GM12878 (cell line): ENCODE measurements around the gene CARF. TPM values are rescaled to one million over a fixed set of nuclear protein-coding genes. Genes with fewer than 3 reads are reported as not detected.

Experiments used
- CUX1 ChIP-seq: IDR thresholded peaks from 2 replicates; pipeline ENCODE4 v1.6.1; 2012; ENCODE audit warnings: improper control_type of control experiment, low read depth, low read length; ENCODE audit not compliant: insufficient replicate concordance
- EP300 ChIP-seq, 2 experiments: fragments of 150-350 bp in 1 of 2; IDR thresholded peaks; 2 replicates each; pipeline ENCODE4 v1.6.1; 2011 to 2012; ENCODE audit warnings: low read depth in 2 of 2, low read length in 2 of 2, borderline replicate concordance in 1 of 2, improper control_type of control experiment in 1 of 2, inconsistent platforms in 1 of 2; ENCODE audit not compliant: control insufficient read depth in 1 of 2
- FOS ChIP-seq: IDR thresholded peaks from 3 replicates; pipeline ENCODE4 v1.6.1; 2011; ENCODE audit warnings: borderline replicate concordance; ENCODE audit not compliant: insufficient read length; ENCODE audit errors: extremely low read depth
- FOXK2 ChIP-seq: fragments of 450-650 bp; IDR thresholded peaks from 2 replicates; pipeline ENCODE4 v1.6.1; 2017; ENCODE audit warnings: mild to moderate bottlenecking, moderate library complexity
- FOXM1 ChIP-seq: IDR thresholded peaks from 2 replicates; pipeline ENCODE4 v1.6.1; 2012; ENCODE audit warnings: low read depth, mild to moderate bottlenecking, inconsistent platforms, low read length, moderate library complexity
- HDGF ChIP-seq: fragments of 450-650 bp; IDR thresholded peaks from 2 replicates; pipeline ENCODE4 v1.6.1; 2016; ENCODE audit warnings: antibody characterized with exemption
- NKRF ChIP-seq: fragments of 450-650 bp; conservative IDR thresholded peaks from 2 replicates; pipeline ENCODE4 v1.6.1; 2017; ENCODE audit warnings: mild to moderate bottlenecking, moderate library complexity
- NR2C2 ChIP-seq: IDR thresholded peaks from 2 replicates; pipeline ENCODE4 v1.6.1; 2011; ENCODE audit warnings: borderline replicate concordance, low read depth; ENCODE audit not compliant: control insufficient read depth, insufficient read length
- PML ChIP-seq: IDR thresholded peaks from 2 replicates; pipeline ENCODE4 v1.6.1; 2012; ENCODE audit warnings: low read length, inconsistent platforms
- SMARCA5 ChIP-seq: fragments of 450-650 bp; IDR thresholded peaks from 2 replicates; pipeline ENCODE4 v1.6.1; 2017; ENCODE audit warnings: mild to moderate bottlenecking
- SREBF2 ChIP-seq: IDR thresholded peaks from 2 replicates; pipeline ENCODE4 v1.6.1; 2012; ENCODE audit warnings: mild to moderate bottlenecking, low read length
- SUPT20H ChIP-seq: IDR thresholded peaks from 2 replicates; pipeline ENCODE4 v1.6.1; 2011; ENCODE audit warnings: low read depth, mild to moderate bottlenecking, low read length, moderate library complexity, borderline replicate concordance; ENCODE audit not compliant: control insufficient read depth
- YY1 ChIP-seq: IDR thresholded peaks from 2 replicates; pipeline ENCODE4 v1.6.1; 2011; ENCODE audit warnings: low read depth, mild to moderate bottlenecking, low read length
- polyA plus RNA-seq, 11 experiments: library from polyadenylated mRNA; depleted of rRNA in 4 of 11; unstranded in 6 of 11; stranded (reverse) in 5 of 11; fragments of >200 nt; fragmentation: Nextera tagmentation in 4 of 11; fragmentation: Illumina TruSeq in 1 of 11; extraction: Ambion mirVana in 4 of 11; extraction: Trizol in 1 of 11; gene quantifications; 1 replicate in 1 of 11; 2 replicates in 10 of 11; pipeline versions ENCODE4 v1.2.1 to v1.2.3, GENCODE V29; 2011 to 2016; ENCODE audit warnings: inconsistent platforms in 2 of 11, missing spikeins in 2 of 11, low read depth in 1 of 11
- total RNA-seq, 4 experiments: library from RNA; depleted of rRNA in 3 of 4; stranded (reverse); fragments of >200 nt in 3 of 4; fragmentation: Illumina TruSeq in 1 of 4; extraction: Trizol in 1 of 4; gene quantifications; 2 replicates each; pipeline versions ENCODE4 v1.2.1 to v1.2.3, GENCODE V29; 2013 to 2021
- TF ChIP-seq, protein P1 (sequence below): IDR thresholded peaks from 2 replicates; pipeline ENCODE4 v1.6.1; 2011; ENCODE audit warnings: borderline replicate concordance, low read depth, mild to moderate bottlenecking, moderate library complexity, mixed read lengths, low read length; ENCODE audit not compliant: insufficient read depth; ENCODE audit errors: extremely low read length
- TF ChIP-seq, protein P2 (sequence below), 3 experiments: IDR thresholded peaks in 2 of 3; conservative IDR thresholded peaks in 1 of 3; 2 replicates each; pipeline ENCODE4 v1.5.1; 2011; ENCODE audit warnings: low read depth in 3 of 3, low read length in 3 of 3, mild to moderate bottlenecking in 3 of 3, control low read depth in 2 of 3, moderate library complexity in 2 of 3, inconsistent platforms in 1 of 3, mixed read lengths in 1 of 3; ENCODE audit not compliant: control insufficient read depth in 2 of 3, insufficient read depth in 1 of 3; ENCODE audit errors: extremely low read depth in 1 of 3
- TF ChIP-seq, protein P3 (sequence below): fragments of 450-650 bp; IDR thresholded peaks from 2 replicates; pipeline ENCODE4 v1.6.1; 2016; ENCODE audit warnings: mild to moderate bottlenecking

Gene CARF
- total and polyA plus RNA-seq, 10 of the 15 experiments (the other 5 are each of a cell fraction or from before 2014, with no cell fraction given): 1.8 to 11.5 (median 6.9) TPM

GRCh38 chr2:202870431-202871299, 41.4 kb upstream of the CARF start (continued):
- TF ChIP-seq, protein P1, sequence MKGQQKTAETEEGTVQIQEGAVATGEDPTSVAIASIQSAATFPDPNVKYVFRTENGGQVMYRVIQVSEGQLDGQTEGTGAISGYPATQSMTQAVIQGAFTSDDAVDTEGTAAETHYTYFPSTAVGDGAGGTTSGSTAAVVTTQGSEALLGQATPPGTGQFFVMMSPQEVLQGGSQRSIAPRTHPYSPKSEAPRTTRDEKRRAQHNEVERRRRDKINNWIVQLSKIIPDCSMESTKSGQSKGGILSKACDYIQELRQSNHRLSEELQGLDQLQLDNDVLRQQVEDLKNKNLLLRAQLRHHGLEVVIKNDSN: peak; percentile 53
- no peak for TF ChIP-seq FOS
- peak; percentile 8; the same call in 1 of the 2 replicates for TF ChIP-seq PML
- 0 out of 2 replicates have a peak, but pooled peaks have one; percentile 17 for TF ChIP-seq SMARCA5
- no peak for TF ChIP-seq SREBF2
- TF ChIP-seq HDGF: 0 out of 2 replicates have a peak, but pooled peaks have one; percentile 37
- TF ChIP-seq FOXK2: no peak
- TF ChIP-seq CUX1: no peak
- TF ChIP-seq FOXM1: no peak
- TF ChIP-seq YY1: peak; percentile 63; the same call in 1 of the 2 replicates
- TF ChIP-seq NR2C2: no peak
- TF ChIP-seq SUPT20H: no peak
- TF ChIP-seq, protein P2, sequence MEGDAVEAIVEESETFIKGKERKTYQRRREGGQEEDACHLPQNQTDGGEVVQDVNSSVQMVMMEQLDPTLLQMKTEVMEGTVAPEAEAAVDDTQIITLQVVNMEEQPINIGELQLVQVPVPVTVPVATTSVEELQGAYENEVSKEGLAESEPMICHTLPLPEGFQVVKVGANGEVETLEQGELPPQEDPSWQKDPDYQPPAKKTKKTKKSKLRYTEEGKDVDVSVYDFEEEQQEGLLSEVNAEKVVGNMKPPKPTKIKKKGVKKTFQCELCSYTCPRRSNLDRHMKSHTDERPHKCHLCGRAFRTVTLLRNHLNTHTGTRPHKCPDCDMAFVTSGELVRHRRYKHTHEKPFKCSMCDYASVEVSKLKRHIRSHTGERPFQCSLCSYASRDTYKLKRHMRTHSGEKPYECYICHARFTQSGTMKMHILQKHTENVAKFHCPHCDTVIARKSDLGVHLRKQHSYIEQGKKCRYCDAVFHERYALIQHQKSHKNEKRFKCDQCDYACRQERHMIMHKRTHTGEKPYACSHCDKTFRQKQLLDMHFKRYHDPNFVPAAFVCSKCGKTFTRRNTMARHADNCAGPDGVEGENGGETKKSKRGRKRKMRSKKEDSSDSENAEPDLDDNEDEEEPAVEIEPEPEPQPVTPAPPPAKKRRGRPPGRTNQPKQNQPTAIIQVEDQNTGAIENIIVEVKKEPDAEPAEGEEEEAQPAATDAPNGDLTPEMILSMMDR (IDR thresholded peaks at IDR 0.05 in 2 of 3, conservative IDR thresholded peaks at IDR 0.05 in 1 of 3; ENCODE audit: control insufficient read depth in 2 of 3, extremely low read depth in 1 of 3, insufficient read depth in 1 of 3, low read depth in 3 of 3, low read length in 3 of 3): peak; percentile 71 to 75 (median 75)
- TF ChIP-seq, protein P3, sequence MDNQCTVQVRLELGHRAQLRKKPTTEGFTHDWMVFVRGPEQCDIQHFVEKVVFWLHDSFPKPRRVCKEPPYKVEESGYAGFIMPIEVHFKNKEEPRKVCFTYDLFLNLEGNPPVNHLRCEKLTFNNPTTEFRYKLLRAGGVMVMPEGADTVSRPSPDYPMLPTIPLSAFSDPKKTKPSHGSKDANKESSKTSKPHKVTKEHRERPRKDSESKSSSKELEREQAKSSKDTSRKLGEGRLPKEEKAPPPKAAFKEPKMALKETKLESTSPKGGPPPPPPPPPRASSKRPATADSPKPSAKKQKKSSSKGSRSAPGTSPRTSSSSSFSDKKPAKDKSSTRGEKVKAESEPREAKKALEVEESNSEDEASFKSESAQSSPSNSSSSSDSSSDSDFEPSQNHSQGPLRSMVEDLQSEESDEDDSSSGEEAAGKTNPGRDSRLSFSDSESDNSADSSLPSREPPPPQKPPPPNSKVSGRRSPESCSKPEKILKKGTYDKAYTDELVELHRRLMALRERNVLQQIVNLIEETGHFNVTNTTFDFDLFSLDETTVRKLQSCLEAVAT: 0 out of 2 replicates have a peak, but pooled peaks have one; percentile 27
- no peak for TF ChIP-seq NKRF
- TF ChIP-seq EP300 (IDR thresholded peaks at IDR 0.05; ENCODE audit: borderline replicate concordance in 1 of 2, control insufficient read depth in 1 of 2, low read depth in 2 of 2, low read length in 2 of 2): no peak
